ENCODE measurements around the gene FGA.

GRCh38 chr4:154622598-154622997 lies 32.1 kb upstream of the FGA start:
- no peak for TF ChIP-seq RARB (CRISPR knock-in tag; IDR thresholded peaks at IDR 0.05)
- no peak for TF ChIP-seq SNAI2 (CRISPR knock-in tag; IDR thresholded peaks at IDR 0.05)
- TF ChIP-seq POU6F1 (CRISPR knock-in tag; IDR thresholded peaks at IDR 0.05; ENCODE audit: borderline replicate concordance, low read depth) = no peak

Data from SK-N-SH treated with all-trans-retinoic acid at 6 μM for 48 hours (cell line).